ENCODE results near the gene PLCL1.

PLCL1 gene

GRCh38 chr2:198143793-198144192, 339.4 kb downstream of the PLCL1 start:
- no peaks in the 10 kb centered on the region for H3F3A ChIP-seq (ENCODE audit: insufficient read depth, low read length)
- H3K79me2 ChIP-seq (ENCODE audit: insufficient read depth, low read length): no peaks in the 10 kb centered on the region
- no peaks in the 10 kb centered on the region for H3K9me3 ChIP-seq (ENCODE audit: low read length)
- H3K27ac ChIP-seq (ENCODE audit: low read depth, low read length, poor library complexity, severe bottlenecking): no peak overlapping the region
- no peak overlapping the region for H3K9ac ChIP-seq (ENCODE audit: low read length)
- H3K36me3 ChIP-seq (ENCODE audit: insufficient read depth, low read length): no peaks in the 10 kb centered on the region
- no peak overlapping the region for H2AFZ ChIP-seq (ENCODE audit: low read length)
- no peaks in the 10 kb centered on the region for H3K9me2 ChIP-seq (ENCODE audit: low read depth, low read length)
- TF ChIP-seq EZH2 (IDR thresholded peaks at IDR 0.05; ENCODE audit: borderline replicate concordance, low read length): no peak
- TF ChIP-seq, protein P1, sequence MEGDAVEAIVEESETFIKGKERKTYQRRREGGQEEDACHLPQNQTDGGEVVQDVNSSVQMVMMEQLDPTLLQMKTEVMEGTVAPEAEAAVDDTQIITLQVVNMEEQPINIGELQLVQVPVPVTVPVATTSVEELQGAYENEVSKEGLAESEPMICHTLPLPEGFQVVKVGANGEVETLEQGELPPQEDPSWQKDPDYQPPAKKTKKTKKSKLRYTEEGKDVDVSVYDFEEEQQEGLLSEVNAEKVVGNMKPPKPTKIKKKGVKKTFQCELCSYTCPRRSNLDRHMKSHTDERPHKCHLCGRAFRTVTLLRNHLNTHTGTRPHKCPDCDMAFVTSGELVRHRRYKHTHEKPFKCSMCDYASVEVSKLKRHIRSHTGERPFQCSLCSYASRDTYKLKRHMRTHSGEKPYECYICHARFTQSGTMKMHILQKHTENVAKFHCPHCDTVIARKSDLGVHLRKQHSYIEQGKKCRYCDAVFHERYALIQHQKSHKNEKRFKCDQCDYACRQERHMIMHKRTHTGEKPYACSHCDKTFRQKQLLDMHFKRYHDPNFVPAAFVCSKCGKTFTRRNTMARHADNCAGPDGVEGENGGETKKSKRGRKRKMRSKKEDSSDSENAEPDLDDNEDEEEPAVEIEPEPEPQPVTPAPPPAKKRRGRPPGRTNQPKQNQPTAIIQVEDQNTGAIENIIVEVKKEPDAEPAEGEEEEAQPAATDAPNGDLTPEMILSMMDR (IDR thresholded peaks at IDR 0.05; ENCODE audit: low read length): no peak
- no peak overlapping the region for H3K4me3 ChIP-seq (ENCODE audit: low read depth, low read length, poor library complexity, severe bottlenecking)
- H3K27me3 ChIP-seq (ENCODE audit: insufficient read depth, low read length): no peaks in the 10 kb centered on the region
- H3K4me2 ChIP-seq (ENCODE audit: low read length): no peak overlapping the region
- H3K4me1 ChIP-seq (ENCODE audit: insufficient read depth, low read length, severe bottlenecking): no peaks in the 10 kb centered on the region
- H4K20me1 ChIP-seq (ENCODE audit: insufficient read depth, low read length): no peaks in the 10 kb centered on the region

- Histone ChIP-seq H3K9me2 (ENCODE audit: low read depth, low read length) (no peaks in the 10 kb centered on the region), H3K36me3 (ENCODE audit: insufficient read depth, low read length) (no peaks in the 10 kb centered on the region), H3K79me2 (ENCODE audit: insufficient read depth, low read length) (no peaks in the 10 kb centered on the region), H3K9me3 (ENCODE audit: low read length) (no peaks in the 10 kb centered on the region), H3F3A (ENCODE audit: insufficient read depth, low read length) (no peaks in the 10 kb centered on the region), H3K27ac (ENCODE audit: low read depth, low read length, poor library complexity, severe bottlenecking) (no peak overlapping the region), H3K4me2 (ENCODE audit: low read length) (no peak overlapping the region), H2AFZ (ENCODE audit: low read length) (no peak overlapping the region), H3K4me3 (ENCODE audit: low read depth, low read length, poor library complexity, severe bottlenecking) (no peak overlapping the region), H3K4me1 (ENCODE audit: insufficient read depth, low read length, severe bottlenecking) (no peaks in the 10 kb centered on the region), H4K20me1 (ENCODE audit: insufficient read depth, low read length) (no peaks in the 10 kb centered on the region), H3K27me3 (ENCODE audit: insufficient read depth, low read length) (no peaks in the 10 kb centered on the region), H3K9ac (ENCODE audit: low read length) (no peak overlapping the region)
- TF ChIP-seq, protein P1 (IDR thresholded peaks at IDR 0.05; ENCODE audit: low read length): no peak
- no peak for TF ChIP-seq EZH2 (IDR thresholded peaks at IDR 0.05; ENCODE audit: borderline replicate concordance, low read length)
Observed at GRCh38 chr2:198144660-198145059, 340.3 kb downstream of the PLCL1 start.

GRCh38 chr2:198146346-198146940, 342.1 kb downstream of the PLCL1 start:
- no peak for TF ChIP-seq EZH2 (IDR thresholded peaks at IDR 0.05; ENCODE audit: borderline replicate concordance, low read length)
- TF ChIP-seq, protein P1 (IDR thresholded peaks at IDR 0.05; ENCODE audit: low read length): no peak
- Histone ChIP-seq H4K20me1 (ENCODE audit: insufficient read depth, low read length) (no peaks in the 10 kb centered on the region), H3F3A (ENCODE audit: insufficient read depth, low read length) (no peaks in the 10 kb centered on the region), H3K36me3 (ENCODE audit: insufficient read depth, low read length) (no peaks in the 10 kb centered on the region), H3K9me2 (ENCODE audit: low read depth, low read length) (no peaks in the 10 kb centered on the region), H3K9me3 (ENCODE audit: low read length) (no peaks in the 10 kb centered on the region), H3K27ac (ENCODE audit: low read depth, low read length, poor library complexity, severe bottlenecking) (no peak overlapping the region), H3K79me2 (ENCODE audit: insufficient read depth, low read length) (no peaks in the 10 kb centered on the region), H3K4me3 (ENCODE audit: low read depth, low read length, poor library complexity, severe bottlenecking) (no peak overlapping the region), H3K9ac (ENCODE audit: low read length) (no peak overlapping the region), H2AFZ (ENCODE audit: low read length) (no peak overlapping the region), H3K4me1 (ENCODE audit: insufficient read depth, low read length, severe bottlenecking) (no peaks in the 10 kb centered on the region), H3K27me3 (ENCODE audit: insufficient read depth, low read length) (no peaks in the 10 kb centered on the region), H3K4me2 (ENCODE audit: low read length) (no peak overlapping the region)
